GM19099 (cell line): ENCODE data around the gene EED.
A peak's percentile ranks its signal among the peaks of the same experiment; 100 is the strongest.

ENCODE experiments used
- POLR2A ChIP-seq: IDR thresholded peaks from 3 replicates; pipeline ENCODE4 v1.6.1; 2011; ENCODE audit warnings: low read depth; ENCODE audit not compliant: insufficient read length; ENCODE audit errors: extremely low read depth

The EED gene

GRCh38 chr11:86244522-86245368 lies at the start of gene EED:
Gene EED, plus strand, starts transcription at chr11:86244753. Its CDS starts 477 bp downstream, at chr11:86245230.
- peak; percentile 74 for TF ChIP-seq POLR2A

GRCh38 chr11:86194998-86195397 lies 49.6 kb upstream of the EED start:
- TF ChIP-seq POLR2A: no peak

- TF ChIP-seq POLR2A: no peak
Measured at GRCh38 chr11:86196085-86196696, 48.4 kb upstream of the EED start.

- no peak for TF ChIP-seq POLR2A
Measured at GRCh38 chr11:86196913-86197312, 47.6 kb upstream of the EED start.

GRCh38 chr11:86197448-86197847 lies 47.1 kb upstream of the EED start:
- no peak for TF ChIP-seq POLR2A

GRCh38 chr11:86198139-86198538 lies 46.4 kb upstream of the EED start:
- no peak for TF ChIP-seq POLR2A

- no peak for TF ChIP-seq POLR2A
Measured at GRCh38 chr11:86199354-86199753, 45.2 kb upstream of the EED start.

- no peak for TF ChIP-seq POLR2A
Measured at GRCh38 chr11:86201371-86201884, 43.1 kb upstream of the EED start.

- no peak for TF ChIP-seq POLR2A
Measured at GRCh38 chr11:86202013-86202336, 42.6 kb upstream of the EED start.

GRCh38 chr11:86204356-86204755 lies 40.2 kb upstream of the EED start:
- TF ChIP-seq POLR2A: no peak

- TF ChIP-seq POLR2A: no peak
Measured at GRCh38 chr11:86205421-86206336, 38.9 kb upstream of the EED start.

GRCh38 chr11:86206337-86206695 lies 38.2 kb upstream of the EED start:
- no peak for TF ChIP-seq POLR2A

GRCh38 chr11:86207413-86207812 lies 37.1 kb upstream of the EED start:
- TF ChIP-seq POLR2A: no peak

- no peak for TF ChIP-seq POLR2A
Measured at GRCh38 chr11:86208572-86208971, 36.0 kb upstream of the EED start.
